GM18508 (cell line): ENCODE results near the gene FGGY.
"Not testable (repeated sequence)": the region's sequence is repeated elsewhere in the genome, so short reads cannot be mapped to it uniquely, and the experiment has no call there.

Experiments used
- ATAC-seq: cut with Tn5 transposase; IDR thresholded peaks from one replicate; pipeline ENCODE4 v1.9.1; 2021; ENCODE audit warnings: moderate number of reproducible peaks; ENCODE audit not compliant: insufficient read depth, unreplicated experiment

Gene FGGY

DNA sequence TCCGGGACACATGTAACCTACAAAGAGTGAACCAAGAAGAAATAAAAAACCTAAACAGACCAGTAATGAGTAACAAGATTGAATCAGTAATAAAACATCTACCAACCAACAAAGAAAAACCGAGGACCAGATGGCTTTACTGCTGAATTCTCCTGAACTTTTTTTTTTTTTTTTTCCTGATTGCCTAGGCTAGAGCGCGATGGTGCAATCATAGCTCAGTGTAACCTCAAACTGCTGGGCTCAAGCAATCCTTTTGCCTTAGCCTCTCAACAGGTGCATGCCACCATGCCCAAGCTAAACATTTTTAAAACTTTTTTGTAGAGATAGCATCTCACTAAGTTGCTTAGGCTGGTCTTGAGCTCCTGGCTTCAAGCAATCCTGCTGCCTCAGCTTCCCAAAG is 11.2 kb upstream of the FGGY start:
- ATAC-seq, result no peak

GRCh38 chr1:59288046-59288445 is 8.8 kb upstream of the FGGY start:
- no peak for ATAC-seq

- ATAC-seq, result no peak
Measured at GRCh38 chr1:59289570-59289969, 7.3 kb upstream of the FGGY start.

DNA sequence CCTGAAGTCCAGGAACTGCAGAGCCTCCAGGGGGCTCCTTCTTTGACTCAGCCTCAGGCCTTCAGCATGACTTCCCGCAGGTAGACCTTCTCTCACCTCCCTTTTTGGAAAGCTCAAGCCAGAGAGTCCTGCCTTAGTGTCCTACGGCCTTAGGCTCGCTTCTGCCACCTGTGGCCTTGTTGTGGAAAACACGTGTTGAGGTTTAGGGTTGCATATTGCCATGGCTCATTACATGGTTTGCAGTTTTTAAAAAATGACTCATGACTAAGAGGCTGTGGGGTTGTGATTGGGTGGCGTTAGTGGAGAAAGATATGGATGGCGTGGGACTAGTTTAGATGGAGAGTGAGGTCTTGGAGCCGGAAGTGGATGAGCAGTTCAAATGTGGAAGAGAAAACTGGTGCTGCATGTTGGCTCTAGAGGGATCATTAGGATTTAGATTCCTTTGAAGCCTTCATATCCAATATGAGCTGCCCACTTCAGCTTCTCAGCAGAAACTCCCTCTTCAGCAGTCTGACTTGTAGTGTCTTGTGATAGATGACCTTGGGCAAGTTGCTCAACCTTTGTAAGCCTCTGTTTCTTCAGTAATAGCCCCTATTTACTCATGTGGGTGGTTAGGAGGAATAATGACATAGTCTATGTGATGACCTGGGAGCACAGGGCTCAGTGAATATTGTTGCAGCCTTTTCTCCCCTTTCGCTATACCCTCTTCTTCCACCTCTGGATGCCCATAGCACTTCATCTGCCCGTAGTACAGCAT is 6.5 kb upstream of the FGGY start:
- peak; percentile 85 for ATAC-seq

DNA sequence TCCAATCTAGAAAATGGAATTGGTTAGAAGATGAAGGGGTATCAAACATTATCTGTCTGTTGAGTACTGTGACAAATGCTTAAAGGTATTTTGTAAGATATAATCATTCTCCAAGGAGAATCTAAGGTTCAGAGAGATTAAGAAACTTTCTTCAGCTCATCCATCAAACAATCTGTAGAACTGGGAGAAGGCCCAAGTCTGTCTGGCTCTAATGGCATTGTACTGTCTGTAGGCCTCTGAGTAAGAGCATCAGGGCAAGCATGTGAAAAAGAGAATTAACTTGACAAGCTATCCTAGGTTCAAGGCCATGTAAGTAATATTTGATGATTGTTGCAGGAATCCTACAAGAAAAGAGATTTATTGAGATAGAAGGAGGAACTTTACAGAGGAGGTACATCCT is 5.3 kb upstream of the FGGY start:
- no peak for ATAC-seq

- no peak for ATAC-seq
Measured at GRCh38 chr1:59292562-59292961, 4.3 kb upstream of the FGGY start.

DNA sequence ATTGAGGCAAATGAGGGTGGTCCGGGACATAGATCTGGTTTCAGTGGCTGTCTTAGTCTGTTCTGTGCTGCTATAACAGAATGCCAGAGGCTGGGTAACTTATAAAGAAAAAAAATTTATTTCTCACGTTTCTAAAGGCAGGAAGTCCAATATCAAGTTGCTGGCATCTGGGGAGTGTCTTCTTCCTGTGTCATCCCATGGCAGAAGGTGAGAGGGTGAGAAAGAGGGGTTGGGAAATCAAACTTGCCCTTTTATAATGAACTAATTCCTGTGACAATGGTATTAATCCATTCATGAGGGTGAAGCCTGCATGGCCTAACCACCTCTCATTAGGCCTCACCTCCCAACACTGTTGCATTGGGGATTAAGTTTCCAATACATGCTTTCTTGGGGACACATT is 3.7 kb upstream of the FGGY start:
- ATAC-seq, result no peak

DNA sequence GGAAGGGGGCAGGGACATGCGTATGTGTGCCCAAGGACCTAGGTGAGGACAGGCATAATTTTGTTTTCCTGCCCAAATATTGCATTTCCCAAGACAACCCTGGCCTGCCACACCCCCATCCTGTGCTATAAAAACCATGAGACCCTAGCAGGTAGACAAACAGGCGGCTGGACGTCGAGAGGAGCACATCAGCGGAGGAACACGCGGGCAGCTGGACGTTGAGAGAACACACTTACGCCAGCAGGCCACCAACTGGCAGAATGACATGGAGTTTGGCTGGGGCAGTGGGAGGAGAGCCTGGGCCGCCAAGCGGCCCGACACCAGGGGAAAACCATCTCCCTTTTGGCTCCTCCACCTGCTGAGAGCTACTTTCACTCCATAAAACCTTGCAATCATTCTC is 3.0 kb upstream of the FGGY start:
- ATAC-seq, result no peak

- ATAC-seq, result no peak
Measured at GRCh38 chr1:59294423-59294822, 2.5 kb upstream of the FGGY start.

GRCh38 chr1:59295618-59296017 is 1.3 kb upstream of the FGGY start:
- no peak for ATAC-seq

GRCh38 chr1:59298026-59298583 is 1.2 kb downstream of the FGGY start:
- ATAC-seq, result no peak

DNA sequence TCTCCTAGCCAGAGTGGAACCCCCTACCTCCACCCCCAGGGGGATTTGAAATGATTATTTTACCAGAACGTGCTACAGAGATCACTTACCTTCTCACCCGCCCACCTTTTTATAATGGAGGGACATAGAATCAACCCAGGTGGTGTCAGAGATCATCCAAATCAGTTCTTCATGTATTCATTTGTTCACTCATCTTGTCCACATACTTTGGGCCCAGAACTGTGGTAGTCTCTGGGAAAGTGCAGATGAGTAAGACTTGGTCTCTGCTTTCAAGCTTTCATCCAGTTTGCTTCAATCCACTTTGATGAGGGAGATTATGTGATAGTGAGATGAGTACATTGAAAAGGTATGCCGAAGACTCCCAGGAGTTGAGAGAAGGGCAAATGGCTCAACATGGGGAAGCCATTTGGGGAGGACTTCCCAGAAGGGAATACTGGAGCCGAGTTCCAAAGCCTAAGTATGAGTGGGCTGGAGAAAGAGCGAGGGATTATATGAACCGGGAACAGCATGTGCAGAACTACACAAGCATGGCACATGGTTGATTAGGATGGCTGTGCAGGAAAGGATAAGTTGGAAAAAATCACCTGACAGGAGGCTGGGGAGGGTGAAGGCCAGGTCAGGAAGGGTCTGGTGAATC is 1.9 kb downstream of the FGGY start:
- no peak for ATAC-seq

GRCh38 chr1:59299670-59300069 is 2.8 kb downstream of the FGGY start:
- ATAC-seq, result not testable (repeated sequence)

DNA sequence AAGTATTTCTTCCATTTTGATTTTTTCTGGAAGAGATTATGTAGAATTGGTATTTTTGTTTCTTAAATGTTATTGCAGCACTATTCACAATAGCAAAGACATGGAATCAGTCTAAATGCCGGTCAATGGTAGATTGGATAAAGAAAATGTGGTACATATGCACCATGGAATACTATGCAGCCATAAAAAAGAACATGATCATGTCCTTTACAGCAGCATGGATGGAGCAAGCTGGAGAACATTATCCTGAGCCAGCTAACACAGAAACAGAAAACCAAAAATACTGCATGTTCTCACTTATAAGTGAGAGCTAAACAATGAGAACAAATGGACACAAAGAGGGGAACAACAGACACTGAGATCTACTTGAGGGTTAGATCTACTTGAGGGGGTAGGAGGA is 5.4 kb downstream of the FGGY start:
- ATAC-seq, result no peak

GRCh38 chr1:59302871-59303270 is 6.0 kb downstream of the FGGY start:
- ATAC-seq, result no peak

- ATAC-seq, result no peak
Measured at GRCh38 chr1:59305188-59305587, 8.3 kb downstream of the FGGY start.

DNA sequence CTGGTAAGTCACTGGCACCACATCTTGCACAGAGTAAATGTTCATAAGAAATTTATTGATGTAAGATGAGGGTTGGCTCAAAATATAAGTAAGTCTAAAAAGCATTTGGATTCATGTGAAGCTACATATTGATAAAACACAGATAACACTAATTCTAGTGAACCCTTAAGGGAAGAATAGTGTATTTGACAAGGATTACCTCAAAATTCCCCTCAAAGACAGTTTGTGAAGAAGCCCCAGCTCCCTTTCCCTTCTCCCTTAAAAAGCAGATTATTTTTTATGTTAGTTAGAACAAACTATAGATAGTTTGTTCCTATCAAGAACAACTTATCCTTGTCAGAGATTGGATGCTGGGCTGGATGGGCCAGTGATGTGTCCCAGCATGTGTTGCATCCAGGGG is 10.7 kb downstream of the FGGY start:
- no peak for ATAC-seq

DNA sequence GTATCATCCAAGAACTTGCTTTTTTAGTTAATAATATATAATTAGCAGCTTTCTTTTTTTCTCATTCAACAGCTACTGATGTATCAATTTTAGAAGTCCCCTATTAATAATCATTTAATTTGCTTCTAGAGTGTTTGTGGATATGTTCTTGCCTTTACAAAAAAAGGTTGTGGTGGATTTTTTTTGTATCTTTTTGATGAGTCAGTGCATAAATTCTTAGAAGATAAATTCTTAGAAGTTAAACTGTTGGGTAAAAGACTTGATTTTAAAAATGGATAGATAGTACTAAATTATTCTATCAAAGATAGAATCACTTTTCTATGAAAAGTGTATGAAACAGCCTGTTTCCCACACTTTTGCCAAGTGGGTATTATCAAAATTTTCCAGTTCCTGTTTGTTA is 11.9 kb downstream of the FGGY start:
- no peak for ATAC-seq

DNA sequence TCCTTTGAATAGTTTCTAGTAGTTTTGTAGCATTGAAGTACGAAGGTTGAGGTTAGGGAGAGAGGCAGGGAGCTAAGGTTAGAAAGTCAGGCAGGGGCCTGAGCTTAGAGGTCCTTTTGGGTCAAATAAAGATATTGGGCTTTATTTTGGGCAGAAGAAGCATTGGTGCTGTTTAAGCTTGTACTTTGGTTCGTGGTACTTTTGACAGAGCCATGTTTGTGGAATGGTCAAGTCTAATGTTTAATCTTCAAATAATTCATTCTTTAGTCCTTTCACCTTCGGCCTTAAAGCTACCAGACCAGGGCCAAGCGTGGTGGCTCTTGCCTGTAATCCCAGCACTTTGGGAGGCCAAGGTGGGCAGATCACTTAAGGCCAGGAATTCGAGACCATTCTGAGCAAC is 12.5 kb downstream of the FGGY start:
- ATAC-seq, result no peak

- no peak for ATAC-seq
Measured at GRCh38 chr1:59309795-59310548, 13.1 kb downstream of the FGGY start.

DNA sequence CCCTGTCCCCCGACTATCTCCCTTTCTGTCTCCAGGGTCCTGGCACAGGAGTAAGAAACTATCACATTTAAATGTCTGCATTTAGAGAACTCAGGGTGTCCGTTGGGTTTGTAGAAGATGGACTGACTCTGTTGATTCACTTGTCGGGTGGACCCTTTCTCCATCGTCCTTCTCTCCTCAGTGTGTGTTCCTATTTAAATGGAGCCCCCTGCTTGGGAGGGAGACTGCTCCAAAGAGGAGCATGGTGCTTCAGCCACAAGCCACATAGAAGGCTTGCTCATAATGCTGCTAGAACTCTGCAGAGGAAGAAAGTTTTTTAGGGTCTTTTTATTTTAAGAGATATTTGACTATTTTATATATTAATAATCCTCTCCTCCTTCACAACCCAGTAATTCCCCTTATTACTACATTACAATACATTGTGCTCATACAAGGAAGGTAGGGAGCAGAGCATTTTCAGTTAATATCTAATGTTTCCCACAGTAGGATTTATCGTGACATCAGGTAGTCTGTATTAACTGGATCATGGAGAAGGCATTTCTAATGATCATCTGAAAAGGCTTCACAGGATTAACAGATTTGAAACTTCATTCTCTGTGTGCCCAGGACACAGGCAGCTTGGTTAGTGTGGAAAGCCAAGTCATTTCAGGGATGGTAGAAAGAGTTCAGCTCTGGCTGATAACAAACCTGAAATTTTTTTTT is 13.8 kb downstream of the FGGY start:
- ATAC-seq, result no peak
